HCEC 1CT (cell line): ENCODE results near the gene NTRK3.

Source experiments
- DNase-seq: peaks from one replicate; pipeline ENCODE4 v3.0.0-alpha.2; 2017

Gene NTRK3

DNA sequence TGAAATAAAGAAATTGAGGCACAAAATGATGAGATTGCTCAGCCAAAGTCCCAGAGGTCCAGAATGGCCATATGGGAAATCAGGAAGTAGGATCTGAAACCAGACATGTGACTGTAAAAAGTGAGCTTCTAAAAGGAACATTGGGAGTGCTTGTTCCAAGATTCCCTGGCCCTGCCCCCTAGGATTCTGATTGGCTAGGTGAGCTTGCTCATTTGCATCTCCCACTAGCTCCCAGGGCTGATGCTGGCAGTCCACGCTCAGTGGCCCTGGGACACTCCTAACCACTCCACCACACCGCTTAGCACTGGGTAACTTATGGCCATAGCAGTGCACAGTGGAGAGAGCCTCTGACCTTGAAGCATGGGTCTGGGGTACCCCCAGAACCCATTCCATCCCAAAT, 326.7 kb downstream of the NTRK3 start:
- DNase-seq = no peak

DNA sequence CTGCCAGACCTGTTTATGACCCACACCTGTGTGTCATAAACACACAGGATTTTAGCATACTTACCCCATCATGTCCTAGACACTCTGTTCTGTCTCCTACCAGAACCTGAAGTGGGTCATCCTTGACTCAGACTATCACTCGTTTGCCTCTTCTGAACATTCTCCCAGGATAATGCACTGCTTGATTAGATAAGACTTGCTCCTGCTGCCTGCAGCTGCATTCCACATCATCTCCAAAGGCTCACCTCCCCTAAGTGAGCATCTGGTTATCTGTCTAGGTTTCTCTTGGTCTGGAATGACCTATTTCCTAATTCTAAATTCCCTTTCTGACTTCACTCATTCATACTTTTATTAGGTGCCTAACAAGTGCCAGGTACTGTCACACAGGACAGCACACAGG, 332.1 kb downstream of the NTRK3 start:
- DNase-seq = no peak

DNA sequence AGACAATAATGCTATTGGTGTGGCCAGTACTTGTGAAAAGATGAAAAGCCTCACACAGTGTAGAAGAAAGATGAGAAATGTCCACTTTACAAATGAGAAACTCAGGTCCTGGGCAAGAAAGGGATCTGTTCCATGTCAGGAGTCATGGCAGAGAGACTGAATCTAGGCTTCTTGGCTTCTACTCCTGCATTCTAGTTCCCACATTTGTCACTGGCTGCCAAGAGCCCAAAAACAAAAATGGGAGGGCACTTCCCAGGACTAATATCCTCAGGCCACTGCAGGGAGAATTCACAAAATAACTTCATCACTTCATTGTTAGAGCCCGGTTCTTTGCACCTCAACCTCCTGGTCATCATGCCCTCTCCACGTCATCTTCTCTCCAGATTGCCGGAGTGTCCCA, 337.5 kb downstream of the NTRK3 start:
- DNase-seq = no peak

DNA sequence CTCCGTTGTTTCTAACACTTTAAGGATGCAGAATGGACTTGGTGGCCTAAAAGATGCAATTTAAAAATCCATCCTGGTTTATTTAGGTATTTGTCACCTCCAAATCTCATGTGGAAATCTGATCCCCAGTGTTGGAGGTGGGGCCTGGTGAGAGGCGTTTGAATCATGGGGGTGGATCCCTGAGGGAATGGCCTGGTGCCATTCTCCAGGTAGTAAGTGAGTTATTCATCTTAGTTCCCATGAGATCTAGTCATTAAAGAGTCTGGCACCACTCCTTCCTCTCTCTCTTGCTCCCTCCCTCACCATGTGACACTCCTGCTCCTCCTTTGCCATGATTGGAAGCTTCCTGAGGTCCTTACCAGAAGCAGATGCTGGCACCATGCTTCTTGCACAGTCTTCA, 339.1 kb downstream of the NTRK3 start:
- DNase-seq = no peak

DNA sequence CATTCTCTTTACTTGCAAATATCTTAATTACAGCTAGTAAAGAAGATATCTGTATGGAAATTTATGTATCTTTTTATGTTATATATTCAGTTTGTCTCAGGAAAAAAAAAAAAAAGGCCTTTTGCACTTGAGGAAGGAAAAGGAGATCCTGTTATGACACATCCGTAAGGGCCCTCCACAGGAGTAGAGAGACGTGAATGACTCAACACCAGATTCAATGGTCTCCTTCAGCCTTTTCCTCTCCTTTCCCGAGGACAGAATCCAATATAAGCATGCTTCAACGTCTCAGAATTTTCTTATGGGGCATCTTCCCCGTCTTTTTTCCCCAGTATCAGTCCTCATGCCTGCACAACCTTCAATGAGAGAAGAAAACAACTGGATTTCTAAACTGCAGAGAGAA, 340.3 kb downstream of the NTRK3 start:
- no peak for DNase-seq

DNA sequence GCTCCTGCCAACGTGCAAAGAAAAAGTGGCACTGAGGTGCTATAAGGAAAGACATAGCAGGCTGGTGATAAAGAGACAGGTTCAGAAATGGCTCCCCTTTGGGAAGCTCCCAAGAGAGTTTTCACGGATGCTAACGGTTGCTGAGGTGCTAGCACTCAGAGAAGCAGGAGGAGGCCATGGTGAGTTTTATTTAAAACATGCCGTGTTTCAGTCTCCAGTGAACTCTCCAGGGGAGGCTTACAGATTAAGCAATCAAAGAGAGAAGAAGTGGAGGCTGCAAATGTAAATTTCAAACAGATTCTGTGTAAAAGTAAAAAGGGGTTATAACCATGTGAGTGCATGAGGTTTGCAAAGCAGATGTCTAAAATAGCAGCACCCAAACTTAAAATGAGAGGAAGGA, 346.2 kb downstream of the NTRK3 start:
- DNase-seq = no peak

DNA sequence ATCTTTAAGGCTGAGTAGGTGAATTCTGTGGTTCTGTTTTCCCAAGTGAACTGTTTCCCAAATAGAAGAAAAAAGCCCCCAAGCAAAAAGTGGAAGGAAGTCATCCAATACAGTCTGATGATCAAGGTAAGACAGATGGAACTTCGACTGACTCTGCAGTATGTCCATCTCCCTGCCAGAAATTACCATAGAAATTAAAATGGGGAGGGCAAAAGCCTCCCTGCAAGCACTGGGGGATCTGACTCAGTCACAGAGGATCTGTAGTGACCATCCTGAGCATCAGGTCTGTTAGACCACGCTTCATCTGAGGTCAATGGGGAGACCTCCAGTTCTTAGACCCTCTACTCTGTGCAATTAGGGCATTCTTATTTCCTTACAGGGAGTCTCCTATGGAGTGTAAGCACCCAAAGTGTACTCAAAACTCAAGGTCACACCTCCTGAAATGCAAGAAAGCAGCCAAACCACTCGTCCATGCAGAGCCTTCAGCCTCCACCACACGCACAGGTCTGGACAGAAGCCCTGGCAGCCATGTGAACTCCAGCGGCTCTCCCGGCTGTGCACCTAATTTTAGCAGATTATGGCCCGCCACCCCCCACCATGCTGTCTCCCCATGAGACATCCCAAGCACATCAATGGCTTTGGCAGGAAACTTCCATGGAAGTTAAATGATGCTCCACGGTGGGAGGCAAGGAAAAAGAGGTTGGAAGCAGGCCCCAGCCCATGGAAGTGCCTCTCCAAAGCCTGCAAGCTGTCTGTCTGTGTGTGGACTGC, 348.7 kb downstream of the NTRK3 start:
- DNase-seq = no peak

DNA sequence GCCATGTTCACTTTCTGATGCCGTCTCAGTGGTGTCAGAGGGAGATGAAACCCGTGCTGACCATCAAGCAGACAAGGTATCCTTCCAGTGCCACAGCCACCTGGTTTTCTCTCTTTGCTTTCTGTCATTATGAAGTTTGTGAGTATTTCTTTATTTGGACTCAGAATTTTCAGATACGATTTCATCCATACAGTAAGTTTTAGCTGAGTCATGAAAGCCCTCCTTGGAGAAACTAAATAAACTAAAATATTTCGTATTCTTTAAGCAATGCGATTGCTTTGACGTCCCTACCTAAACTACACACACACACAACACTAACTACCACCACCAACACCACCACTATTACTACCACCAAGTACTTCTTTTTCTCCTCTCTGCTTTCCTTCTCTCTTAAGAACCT, 350.1 kb downstream of the NTRK3 start:
- no peak for DNase-seq

DNA sequence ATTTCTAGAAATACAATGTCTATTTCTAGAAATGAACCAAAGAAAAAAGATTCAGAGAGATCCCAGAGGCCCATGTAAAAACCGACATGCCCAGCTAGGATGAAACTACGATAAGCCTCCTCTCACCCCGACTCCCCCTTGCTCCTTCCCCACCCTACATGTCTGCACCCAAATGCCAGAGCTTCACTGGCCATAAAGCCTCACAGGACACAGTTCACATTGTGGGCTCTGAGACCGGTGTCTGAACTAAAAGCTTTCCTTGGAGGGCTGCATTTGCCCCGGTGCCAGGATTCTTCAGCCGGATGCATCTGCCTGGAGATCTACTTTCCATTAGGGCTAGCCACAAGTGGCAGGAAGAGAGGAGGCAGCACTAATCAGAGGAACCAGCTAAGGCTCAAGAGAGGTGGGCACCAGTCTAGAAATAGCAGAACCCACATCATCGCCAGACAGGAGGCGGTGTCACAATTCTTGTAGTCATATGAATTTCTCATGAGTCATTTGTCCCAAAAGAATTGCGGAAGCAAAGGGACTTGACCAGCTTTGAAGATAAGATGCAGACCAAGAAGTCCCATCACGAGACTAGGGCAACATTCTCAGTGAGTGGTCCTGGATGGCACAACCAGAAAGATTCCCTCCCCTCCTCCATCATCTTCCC, 353.6 kb downstream of the NTRK3 start:
- DNase-seq = no peak

DNA sequence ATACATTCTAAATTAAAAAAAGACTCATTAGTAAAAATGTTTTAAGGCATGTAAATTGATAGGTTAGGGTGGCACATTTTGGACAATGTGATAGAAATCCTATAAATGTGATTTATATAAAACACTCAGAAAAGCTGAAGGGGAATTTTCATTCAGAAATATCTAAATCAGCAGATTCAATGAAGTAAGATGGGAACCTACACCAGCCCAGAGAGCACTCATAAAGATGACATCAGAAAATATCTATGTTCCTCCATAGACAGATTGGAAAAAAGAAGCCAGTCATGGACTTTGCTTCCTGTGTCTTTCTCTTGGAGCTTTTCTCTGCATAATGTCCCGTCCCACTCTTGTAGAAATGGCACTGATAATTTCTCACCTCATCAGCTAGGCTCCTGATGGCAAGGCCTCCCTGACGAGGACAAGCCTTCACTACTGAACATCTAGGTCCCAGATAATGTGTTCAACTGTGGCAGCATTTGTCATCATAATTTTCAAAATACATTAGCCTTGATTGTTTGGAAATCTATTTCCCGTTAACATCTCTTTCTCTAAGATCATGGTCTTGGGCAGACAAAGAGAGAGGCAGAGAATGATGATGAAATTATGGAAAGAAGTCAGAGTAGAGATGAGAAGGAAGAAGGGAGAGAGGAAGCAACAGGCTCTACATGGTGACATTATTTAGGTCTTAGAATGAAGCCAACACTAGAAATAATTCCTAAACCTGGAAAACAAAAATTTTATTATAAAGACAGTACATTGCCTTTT, 354.4 kb downstream of the NTRK3 start:
- DNase-seq = no peak

DNA sequence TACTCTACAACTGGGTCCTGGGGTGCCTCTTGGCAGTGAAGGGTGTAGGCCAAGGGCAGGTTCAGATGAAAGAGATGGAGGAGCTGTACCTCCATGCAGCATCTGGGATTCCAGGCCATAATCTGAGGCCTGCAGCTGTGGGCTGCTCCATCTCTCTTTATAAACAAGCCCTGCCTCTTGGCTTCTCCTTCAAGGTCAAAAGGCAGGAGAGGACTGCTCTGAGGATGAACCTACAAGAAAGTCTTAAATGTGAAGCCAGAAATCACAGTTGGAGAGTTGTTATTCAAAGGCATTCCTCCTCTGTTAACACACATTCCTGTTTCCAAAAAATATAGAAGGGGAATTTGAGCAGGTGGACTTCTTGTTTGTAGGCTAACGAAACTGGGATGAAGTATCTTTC, 355.5 kb downstream of the NTRK3 start:
- DNase-seq = no peak

DNA sequence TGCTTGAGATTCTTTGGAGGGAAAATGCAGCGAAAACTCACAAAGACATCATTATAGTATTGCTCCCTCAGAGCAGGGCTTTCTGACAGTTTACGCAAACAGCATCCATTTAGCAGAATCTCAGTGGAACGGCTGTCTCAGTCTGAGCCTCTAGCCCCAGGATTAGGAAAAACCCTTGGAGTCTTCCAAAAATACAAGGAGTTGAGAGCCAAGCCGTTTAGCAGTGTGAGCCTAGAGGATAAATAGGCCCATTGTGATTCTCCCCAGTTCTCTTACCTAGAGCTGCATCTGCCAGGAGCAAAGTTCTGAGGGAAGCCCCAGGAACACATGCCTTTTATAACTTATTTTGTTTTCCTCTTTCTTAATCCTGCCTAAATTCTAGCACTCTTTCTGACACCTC, 359.6 kb downstream of the NTRK3 start:
- no peak for DNase-seq

DNA sequence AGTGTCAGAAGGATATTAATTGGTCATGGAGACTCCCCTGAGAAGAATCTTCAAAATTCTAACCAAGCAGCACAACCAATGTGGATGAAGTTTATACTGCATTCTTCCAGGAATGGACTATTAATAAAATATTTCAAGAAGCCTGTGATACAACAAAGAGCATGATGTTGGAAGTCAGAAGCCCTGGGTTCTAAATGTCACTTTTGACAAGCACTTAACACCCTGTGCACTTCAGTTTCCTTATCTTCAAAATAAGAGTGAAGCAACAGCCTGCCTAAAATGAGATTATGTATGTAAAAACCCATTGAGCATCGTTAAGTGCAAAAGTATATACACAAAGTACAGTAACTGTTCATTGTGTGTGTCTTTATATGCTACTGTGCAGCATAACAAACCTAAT, 369.4 kb downstream of the NTRK3 start:
- DNase-seq = no peak

DNA sequence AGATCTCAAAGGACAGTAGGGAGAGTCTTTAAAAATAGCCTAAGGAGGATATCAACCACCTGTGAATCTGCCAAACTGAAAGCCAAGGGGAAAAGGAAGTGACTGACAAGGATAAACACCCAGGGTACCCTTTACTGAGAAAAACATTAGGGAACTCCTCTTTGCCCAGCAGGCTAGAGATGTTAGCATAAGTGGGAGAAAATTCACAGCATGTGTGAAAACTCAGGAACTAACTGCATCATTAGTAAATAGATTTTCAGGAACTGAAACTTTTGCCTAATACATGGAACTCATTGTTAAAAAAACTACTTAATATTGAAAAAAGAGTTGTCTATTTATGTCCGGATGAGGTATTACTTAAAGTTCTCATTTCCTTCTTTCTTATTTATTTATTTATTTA, 375.5 kb downstream of the NTRK3 start:
- DNase-seq = no peak

DNA sequence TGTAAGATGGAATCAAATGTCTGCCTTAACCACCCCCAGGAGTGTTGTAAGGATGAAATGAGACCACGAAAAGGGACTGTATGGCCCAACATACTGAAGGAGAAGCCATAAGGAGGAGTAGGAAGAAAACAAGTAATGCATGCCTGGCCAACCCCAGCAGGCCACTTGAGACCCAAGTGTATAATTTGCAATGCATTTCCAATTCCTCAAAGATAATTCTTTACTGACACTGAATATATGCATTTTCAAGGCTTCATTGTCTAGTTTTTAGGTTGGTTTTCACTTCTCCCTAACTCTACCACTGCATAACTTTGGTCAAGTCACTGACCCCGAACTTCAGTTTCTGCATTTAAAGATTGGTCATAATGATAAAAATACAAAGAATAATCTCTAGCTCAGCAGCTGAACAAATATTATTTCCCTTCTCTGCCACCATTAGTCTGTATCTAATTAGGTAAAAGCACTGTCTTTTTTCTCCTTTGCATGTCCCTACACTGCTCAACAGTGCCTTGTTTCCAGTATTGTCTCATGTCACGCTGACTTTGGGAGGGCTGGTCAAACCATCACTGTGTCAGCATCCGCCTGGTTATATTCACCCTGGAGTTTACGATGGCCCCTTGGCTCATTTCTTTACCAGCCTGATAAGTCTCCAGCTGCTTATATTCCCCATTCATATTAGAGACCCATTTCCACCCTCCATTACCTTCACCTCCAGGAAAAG, 378.6 kb downstream of the NTRK3 start:
- no peak for DNase-seq

DNA sequence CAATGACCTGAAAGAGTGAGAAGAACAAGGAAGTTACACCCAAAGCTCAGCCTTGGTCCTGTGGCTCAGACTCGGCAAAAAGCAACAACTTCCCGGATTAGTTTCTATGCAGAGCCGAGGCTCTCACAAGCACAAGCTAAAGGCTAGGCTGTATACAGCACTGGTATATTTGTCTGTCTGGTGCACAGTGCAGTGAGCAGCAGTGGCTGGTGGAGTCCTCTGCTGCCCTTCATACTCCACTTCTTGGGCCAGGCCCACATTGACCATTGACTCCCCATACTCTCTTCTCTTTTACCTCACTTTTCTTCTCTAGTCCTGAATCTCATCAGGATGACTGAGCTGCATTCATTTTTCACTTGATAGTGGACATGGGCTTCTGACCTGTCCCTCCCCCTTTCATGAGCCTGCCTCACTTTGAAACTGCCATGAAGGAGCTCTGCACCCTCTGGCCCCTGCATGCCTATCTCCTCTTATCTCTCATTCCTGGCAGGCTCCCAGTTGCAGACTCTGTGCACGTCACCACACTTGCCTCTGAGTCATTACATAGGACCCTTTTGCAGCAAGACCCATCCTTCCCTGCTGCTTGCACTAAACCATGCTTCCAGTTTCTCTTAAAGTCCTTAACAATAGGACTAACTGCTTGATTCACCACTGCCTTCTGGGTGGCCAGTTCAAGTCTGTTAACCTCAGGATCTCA, 379.3 kb downstream of the NTRK3 start:
- DNase-seq = no peak

DNA sequence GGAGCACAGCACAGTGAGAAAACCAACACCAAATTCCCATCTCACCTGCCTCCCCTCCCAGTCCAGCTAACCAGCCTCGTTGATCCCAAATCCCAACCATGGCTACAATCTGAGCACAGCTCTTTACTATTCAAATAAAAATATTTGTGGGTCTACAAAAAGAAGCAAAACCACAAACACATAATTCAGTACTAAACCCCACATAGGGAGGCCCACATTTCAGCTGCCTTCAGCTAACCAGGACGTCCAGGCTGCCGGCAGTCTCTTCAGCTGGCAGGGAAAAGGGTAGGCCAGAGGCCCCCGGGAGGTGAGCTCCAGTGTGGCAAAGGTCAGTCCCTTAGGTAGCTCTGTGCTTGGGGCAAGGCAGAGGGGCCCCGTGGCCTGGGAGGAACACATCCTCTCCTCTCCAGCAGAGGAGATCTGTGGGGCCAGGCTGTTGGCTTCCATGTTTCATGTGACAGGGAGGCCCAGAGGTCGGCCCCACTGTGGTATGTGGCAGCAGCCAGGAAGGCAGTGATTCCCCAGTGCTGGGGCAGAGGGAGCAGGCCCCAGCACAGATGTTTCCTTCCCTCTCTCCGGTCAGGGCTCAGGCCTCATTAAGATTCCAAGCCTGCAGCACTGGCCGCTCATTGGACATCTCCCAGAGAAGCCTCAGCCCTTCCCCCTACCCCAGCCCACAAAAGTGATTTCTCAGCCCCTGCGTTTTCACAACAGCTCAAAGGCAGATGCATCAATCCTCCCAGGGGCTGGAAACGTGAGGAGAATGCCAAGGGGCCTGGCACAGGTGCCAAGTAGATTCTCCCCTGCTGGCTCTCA, 381.4 kb downstream of the NTRK3 start:
- no peak for DNase-seq

DNA sequence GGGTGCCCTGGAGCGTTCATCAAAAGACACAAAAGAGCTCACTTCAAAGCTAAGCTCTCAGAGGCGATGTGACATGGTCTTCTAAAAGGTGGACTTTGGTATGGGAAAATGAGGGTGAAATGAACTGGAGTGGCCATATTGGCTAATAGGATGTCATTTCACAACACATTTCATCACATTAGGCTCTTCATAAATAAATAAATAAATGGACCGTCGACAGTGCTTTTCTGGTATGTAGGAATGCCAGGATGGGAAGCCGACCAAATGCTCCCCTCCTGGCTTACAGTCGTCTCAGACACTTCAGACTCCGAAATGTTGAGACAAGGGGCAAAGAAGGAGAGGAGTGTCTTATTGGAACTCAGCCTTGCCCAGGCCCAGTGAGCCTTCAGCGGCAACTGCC, 383.0 kb downstream of the NTRK3 start:
- DNase-seq = no peak

DNA sequence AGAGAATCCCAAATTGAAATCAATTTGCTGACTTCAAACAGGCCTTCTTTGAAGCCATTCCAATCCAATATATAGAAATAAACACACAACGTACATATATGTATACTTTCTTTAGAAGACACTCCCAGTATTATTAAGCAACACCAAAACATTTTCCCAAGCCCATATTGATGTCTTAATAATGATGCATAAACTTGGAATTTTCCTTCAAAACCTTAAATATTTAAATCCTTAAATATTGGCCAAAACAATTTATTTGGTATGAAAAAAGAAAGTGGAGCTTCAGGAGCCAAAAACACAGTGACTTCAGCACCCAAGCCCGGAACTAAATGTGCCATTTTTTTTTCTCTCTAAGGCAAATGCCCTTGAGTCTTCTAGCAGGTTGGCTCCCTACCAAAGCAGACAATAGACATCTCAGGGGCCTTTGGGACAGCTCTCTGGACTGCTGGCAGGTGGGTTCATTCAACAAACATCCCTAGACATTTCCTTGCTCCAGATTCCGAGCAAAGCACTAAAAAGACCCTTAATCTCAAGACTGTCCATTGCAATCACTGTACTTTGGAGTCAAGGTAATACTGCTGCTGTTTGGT, 384.7 kb downstream of the NTRK3 start:
- no peak for DNase-seq

DNA sequence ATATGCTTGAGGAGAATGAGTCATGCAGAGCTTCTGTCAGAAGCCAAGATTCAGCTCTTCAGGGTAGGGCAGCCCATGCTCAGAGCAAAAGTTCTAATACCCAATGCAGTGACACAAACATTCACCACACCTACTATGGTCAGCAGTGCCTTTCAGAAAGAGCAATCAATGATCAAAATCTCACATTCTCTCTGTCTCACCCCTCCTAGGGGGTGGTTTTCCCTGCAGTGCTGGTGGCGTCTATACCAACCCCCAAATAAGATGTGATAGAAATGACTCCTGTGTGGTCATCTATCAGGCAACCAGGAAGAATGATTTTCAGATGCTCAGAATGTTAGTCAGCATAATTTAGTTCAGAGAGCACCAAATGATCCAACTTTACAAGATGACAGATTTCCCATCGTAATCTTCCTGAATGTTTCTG, 385.3 kb downstream of the NTRK3 start:
- no peak for DNase-seq

DNA sequence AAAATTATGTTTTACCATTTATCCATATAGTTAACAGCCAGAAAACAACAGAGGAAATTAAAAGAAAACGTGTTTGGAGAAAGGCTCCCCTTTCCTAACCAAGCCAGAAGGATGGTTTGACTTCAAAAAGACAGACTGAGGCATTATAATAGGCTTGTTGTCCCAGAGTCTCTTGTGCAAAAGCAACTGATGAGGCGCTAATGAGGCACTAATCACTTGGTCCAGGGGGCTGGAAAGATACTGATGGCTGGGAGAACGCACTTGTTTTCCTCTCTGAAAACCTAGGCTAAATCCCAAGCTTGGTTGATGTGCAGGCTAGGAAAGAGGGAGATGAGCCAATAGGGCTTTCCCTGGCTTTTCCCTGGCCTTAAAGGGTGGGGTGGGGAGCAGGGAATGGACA, 389.6 kb downstream of the NTRK3 start:
- no peak for DNase-seq

DNA sequence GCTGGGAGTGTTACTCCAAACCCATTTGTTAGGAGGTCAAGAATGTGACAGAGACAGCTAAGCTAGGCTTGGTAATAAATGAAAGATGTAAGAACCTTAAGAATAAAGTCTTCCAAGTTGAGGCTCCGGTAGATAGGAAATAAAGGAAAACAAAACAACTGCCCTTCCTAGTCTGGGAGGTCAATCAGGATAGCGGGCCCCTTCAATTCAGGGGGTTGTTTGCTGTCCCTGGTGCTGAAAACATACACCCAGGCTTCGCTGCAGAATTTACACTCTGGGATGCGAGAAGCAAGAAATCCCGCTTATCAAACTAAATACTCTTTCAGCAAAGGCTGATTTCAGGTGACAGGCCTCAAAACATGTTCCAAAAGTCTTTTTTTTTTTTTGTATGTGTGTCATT, 393.4 kb downstream of the NTRK3 start:
- DNase-seq = no peak
